GM12874 (cell line): Measurements from ENCODE around the gene AP5S1.

Experiments
- TF ChIP-seq, protein P1 (sequence below): IDR thresholded peaks from 2 replicates; pipeline ENCODE4 v1.5.1; 2011; ENCODE audit warnings: low read depth, mild to moderate bottlenecking, control low read depth, low read length, moderate library complexity; ENCODE audit not compliant: insufficient read depth

The AP5S1 gene

DNA sequence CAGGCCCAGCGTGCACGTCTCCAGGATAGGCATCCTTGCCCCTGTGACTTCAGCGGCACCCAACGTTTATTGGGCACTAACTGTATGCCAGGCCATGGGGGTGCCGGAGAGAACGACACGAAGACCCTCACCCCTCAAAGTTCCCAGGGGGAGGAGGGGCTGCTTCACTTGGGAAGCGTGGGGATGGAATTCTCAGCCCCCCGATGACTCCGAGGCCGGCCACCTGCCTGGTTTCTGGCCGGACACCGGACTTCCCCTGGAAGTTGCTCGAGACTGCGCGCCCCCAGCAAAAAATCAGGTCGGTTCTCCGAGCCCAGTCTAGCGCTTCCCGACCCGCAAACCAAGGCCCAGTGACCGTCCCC, 26.0 kb downstream of the AP5S1 start:
- TF ChIP-seq, protein P1, sequence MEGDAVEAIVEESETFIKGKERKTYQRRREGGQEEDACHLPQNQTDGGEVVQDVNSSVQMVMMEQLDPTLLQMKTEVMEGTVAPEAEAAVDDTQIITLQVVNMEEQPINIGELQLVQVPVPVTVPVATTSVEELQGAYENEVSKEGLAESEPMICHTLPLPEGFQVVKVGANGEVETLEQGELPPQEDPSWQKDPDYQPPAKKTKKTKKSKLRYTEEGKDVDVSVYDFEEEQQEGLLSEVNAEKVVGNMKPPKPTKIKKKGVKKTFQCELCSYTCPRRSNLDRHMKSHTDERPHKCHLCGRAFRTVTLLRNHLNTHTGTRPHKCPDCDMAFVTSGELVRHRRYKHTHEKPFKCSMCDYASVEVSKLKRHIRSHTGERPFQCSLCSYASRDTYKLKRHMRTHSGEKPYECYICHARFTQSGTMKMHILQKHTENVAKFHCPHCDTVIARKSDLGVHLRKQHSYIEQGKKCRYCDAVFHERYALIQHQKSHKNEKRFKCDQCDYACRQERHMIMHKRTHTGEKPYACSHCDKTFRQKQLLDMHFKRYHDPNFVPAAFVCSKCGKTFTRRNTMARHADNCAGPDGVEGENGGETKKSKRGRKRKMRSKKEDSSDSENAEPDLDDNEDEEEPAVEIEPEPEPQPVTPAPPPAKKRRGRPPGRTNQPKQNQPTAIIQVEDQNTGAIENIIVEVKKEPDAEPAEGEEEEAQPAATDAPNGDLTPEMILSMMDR = no peak

DNA sequence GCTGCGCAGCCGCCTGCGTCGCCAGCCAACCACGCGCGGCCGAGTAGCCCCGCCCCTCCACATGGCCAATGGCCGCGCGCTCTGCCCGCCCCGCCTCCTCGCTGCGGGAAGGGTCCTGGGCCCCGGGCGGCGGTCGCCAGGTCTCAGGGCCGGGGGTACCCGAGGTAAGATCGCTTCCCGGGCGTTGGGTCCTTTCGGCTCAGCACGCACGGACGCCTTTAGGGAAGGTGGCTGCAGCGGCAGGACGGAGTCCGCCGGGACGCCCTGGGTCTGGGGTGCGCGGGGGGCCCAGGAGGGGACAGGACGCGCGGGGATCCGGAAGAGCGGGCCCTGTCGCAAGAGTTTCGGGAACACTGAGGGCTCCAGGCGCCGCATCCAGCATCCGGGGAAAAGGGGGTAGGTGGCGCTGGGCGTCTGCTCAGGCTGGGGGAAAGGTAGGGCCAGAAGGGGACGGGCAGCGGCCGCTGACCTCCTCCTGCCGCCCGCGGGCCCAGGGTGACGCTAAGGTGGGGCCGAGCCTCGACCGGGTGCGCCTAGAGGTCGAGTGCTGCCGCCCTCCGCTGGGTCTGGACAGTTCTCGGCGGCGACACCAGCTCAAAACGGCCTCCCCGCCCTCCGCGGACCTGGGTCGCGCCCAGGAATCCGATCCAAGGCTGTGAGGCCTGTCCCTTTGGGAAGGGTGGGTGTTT, 26.5 kb downstream of the AP5S1 start, which contains the start of gene MAVS:
Gene MAVS (plus strand): TSS at position 95 of the 689 bp plus-strand sequence. CDS start 7,791 bp downstream, outside the sequence.
- TF ChIP-seq, protein P1 = 0 out of 2 replicates have a peak, but pooled peaks have one; percentile 12

DNA sequence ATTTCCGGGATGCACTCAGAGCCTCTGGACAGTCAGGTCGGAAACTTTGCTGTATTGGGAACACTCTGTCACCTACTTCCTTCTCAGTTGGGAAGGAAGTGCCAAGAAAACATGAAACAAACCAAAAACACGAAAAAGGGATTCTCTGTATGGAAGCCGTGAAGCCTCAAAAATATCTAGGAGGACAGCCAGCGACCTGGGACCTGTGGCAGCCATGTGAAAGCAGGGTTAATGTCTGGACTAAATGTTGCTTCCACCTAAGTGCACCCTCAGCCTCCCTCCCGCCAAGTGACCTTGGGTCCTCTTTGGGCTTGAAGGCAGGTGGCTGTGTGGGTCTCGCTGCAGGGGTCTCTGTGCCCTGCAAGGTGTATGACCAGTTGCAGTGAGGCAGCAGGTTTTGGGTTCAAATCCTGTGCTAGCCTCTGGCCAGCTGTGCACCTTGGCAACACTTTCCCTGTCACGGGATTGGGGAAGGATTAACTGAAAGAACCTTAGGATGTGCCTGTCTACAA, 27.1 kb downstream of the AP5S1 start:
- TF ChIP-seq, protein P1 = no peak

DNA sequence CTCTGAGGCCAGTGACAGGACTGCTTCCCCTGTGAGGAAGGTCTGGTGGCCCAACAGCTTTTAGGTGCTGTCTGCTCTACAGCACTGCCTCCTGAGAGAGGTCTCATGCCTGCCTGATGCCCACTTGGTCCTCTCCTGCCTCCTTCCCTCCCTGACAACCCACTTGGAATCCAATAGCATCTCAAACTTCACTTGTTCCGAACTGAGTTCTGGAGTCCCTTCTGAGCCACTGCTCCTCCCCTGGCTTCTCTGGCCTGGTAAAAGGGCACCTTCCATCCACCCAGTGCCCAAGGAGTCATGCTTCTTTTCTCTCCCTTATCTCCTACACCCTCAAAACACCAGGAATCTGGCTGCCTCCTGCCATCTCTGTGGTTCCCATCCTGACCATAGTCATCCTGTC, 28.2 kb downstream of the AP5S1 start:
- TF ChIP-seq, protein P1 = no peak

DNA sequence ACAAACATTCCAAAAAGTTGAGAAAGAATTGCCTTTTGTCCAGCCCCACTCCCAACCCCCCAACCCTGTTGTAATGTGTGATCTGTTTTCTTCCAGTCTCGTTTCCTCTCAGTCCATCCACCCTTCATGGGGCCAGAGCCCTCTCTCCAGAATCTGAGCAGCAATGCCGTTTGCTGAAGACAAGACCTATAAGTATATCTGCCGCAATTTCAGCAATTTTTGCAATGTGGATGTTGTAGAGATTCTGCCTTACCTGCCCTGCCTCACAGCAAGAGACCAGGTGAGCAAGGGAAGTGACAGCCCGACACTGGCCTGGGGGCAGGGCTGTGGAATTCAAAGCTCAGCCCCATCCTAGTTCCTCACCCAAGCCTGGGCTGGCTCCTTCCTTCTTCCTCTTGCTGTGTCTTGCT, 34.1 kb downstream of the AP5S1 start:
- TF ChIP-seq, protein P1 = no peak

DNA sequence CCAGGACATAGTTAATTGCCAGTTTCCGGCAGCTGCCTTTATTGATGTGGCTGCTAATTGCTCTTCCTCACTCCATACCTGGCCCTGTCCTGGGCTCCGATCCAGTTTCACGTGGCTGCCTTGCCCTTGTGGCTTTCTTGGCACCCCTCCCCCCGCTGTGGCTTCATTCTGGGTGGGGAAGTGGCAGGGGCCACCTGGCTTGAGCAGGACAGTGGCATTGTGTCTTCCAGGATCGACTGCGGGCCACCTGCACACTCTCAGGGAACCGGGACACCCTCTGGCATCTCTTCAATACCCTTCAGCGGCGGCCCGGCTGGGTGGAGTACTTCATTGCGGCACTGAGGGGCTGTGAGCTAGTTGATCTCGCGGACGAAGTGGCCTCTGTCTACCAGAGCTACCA, 37.1 kb downstream of the AP5S1 start:
- TF ChIP-seq, protein P1 = no peak

DNA sequence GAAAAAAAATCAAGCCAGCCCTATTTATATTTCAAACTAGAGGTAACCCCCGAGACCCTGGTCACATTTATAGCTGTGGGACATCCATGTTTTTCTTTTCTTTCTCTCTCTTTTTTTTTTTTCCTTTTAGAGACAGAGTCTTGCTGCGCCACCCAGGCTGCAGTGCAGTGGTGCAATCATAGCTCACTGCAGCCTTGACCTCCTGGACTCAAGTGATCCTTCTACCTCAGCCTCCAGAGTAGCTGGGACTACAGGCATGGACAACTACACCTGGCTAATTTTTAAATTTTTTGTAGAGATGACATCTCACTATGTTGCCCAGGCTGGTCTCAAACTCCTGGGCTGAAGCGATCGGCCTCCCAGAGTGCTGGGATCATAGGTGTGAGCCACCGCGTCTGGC, 38.3 kb downstream of the AP5S1 start:
- TF ChIP-seq, protein P1 = no peak
